HG03060 (cell line): ENCODE data around the gene CDH4.
"Not testable (repeated sequence)": the region's sequence is repeated elsewhere in the genome, so short reads cannot be mapped to it uniquely, and the experiment has no call there.

ENCODE experiments used
- ATAC-seq: cut with Tn5 transposase; IDR thresholded peaks from one replicate; pipeline ENCODE4 v1.9.1; 2021; ENCODE audit warnings: low read depth, moderate number of reproducible peaks; ENCODE audit not compliant: unreplicated experiment

The CDH4 gene

GRCh38 chr20:61933951-61934715 is 682.1 kb downstream of the CDH4 start:
- no peak for ATAC-seq

DNA sequence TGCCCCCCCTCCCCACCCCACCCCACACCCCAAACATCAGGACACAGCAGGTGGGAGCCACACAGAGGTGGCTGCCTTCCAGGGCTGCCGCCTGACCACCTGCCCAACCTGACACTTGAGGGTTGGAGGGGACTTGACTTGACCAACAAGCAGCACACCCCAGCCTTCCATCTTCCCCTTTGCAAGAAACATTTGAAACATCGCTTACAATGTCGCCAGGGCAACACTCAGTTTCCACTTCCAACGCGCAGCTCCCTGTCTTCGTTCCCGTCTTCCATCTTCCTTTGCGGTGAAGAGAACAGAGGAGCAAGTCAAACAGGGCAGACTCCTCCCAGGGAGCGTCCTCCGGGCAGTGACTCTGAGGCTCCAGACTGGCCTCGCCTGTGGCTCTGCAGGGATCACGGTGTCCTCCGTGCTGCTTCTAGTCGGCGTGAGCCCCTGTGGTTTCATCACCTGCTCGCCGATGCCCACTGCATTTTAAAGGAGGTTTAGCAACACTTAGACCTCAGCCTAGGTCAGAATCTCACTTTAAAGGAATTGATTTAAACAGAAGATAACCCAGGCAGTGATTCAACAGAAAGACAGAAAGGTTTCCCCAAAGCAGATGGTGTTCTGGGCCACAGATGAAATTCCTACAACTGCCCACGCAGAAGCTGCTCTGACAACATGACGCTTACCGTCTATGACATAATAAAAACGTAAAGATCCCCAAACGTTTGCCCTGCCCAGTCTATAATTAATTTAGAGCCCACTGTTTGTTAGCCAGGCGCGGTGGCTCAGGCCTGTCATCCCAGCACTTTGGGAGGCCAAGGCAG is 682.9 kb downstream of the CDH4 start:
- no peak for ATAC-seq

- no peak for ATAC-seq
Measured at GRCh38 chr20:61935926-61936700, 684.1 kb downstream of the CDH4 start.

GRCh38 chr20:61936701-61937131 is 684.7 kb downstream of the CDH4 start:
- ATAC-seq = no peak

DNA sequence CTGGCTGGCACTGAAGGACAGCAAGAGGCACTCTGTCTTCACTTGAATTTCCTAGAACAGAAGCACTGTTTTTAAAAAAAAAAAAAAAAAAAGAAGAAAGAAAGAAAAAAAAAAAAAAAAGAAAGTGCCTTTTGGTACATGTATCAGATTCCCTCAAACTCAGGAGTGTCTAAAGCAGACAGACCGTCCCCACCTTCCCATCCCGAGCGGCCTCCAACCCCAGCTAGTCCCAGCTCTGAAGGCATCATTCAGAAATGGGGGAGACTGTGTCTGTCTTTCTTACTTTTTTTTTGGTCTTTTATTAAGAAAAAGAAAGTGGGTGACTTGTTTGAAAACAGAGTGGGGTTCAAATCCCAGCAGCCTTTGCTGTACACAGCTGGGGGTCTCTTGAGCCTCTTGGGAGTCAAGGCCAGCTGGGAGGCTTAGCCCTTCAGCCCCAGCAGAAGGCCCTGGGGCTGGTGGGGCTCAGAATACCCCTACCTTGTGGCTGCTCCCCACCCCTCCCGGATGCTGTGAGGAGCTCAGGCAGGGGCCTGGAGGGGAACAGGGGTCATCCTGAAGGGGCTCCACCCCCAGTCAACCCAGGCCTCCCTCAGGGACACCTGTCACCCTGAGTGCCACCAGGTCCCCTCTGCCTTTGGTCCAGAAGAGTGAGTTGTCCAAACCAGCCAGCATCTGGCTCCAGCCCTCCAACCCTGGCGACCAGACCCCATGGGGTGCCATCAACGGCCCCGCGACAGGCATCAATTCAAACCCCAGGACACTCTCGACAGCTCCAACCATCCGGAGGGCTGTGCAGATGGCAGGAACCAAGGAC is 685.3 kb downstream of the CDH4 start:
- no peak for ATAC-seq

DNA sequence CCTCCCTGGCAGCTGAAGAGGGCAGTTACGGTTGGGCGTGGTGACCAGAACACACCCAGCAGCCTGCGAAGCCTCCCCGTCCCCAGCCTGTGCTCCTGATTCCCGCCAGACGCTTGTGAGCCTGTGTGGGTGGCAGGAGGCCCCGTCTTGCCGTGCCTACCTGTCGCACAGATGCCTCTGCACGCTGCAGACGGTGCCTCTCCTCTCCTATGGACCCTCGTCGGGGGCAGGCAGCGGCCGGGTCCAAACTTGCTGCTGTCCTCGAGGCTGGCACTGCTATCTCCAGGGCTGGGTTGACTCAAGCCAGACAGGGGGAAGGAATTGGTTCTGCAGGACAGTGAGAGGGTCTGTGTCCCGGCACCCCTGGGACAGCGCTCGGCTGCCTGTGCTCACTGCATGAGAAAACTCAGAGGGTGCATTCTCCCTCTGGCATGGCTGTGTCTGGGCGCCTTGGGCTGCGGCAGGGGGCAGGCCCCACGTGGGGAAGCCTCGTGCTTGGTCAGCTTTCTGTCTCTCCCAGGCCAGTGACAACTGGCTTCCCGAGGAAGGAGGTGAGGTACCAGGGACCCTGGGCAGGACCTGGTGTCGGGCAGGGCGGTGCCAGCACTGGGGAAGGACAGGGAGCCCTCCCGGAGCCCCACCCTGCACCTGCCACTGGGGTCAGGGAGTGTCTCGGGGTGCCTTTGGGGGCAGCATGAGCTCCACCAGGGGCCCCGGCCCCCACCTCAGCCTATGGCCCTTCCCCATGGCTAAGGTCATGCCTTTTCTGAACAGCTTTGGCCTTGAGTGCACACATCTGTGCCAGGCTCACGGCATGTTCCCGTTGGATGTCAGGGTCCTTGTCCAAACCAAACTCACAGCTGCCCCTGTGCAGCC is 686.1 kb downstream of the CDH4 start:
- ATAC-seq = no peak

GRCh38 chr20:61938839-61939690 is 687.0 kb downstream of the CDH4 start:
- no peak for ATAC-seq

GRCh38 chr20:61939691-61940360 is 687.8 kb downstream of the CDH4 start:
- no peak for ATAC-seq

- ATAC-seq = no peak
Measured at GRCh38 chr20:61940491-61940890, 688.4 kb downstream of the CDH4 start.

GRCh38 chr20:61940976-61941720 is 689.1 kb downstream of the CDH4 start:
- ATAC-seq = no peak

DNA sequence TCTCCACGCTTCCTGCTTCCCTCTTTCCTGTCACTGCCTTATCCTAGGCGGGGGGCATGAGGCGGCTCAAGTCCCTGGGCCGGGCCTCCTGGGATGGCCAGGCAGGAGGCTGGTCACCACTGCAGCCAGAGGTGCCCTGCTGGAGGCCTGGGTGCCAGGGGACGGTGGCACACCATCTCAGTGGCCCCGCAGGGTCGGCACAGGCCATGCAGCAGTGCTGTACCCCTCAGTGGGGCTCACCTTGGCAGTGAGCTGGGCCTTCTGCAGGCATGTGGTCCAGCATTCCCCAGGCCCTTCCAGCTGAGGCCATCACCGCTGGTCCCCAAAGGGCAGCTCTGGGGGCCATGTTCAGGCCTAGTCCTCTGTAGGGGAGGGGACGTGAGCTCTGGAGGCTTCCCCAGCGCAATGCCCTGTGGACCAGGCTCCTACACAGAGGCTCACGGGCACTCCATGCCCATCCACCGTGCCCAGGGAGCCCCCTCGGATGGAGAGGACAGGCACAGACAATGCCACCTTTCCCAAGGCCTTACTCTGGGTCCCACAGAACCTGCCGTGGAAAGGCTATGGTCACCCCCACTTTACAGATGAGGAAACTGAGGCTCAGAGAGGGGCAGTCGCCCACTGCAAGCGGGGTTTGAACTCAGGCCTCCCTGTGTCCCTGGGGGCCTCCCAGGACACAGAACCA is 689.8 kb downstream of the CDH4 start:
- no peak for ATAC-seq

DNA sequence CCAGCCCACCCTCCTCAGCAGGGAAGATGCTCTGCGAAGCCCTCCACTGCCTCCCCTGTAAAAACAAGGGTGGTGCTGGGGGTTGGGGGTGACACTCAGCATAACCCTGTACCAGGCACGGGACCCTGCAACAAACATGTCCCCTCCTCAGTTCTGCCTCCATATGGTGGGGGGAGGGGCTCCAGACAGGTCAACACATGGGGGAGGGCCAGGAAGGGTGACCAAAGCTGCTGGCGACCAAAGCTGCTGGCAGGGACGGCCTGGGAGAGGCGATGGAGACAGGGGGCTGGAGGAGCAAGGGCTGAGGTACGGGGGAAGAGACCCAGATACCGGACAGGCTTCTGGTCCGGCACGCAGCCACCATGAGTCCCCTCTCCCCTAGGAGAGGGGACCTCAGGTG is 690.5 kb downstream of the CDH4 start:
- ATAC-seq = no peak

DNA sequence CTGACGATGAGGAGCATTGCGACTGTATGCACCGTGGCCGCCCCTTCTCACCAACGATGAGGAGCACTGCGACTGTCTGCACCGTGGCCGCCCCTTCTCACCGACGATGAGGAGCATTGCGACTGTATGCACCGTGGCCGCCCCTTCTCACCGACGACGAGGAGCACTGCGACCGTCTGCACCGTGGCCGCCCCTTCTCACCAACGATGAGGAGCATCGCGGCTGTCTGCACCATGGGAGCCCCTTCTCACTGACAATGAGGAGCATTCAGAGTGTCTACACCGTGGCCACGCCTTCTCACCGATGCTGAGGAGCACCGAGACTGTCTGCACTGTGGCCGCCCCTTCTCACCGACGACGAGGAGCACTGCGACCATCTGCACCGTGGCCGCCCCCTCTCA is 692.9 kb downstream of the CDH4 start:
- ATAC-seq = not testable (repeated sequence)

DNA sequence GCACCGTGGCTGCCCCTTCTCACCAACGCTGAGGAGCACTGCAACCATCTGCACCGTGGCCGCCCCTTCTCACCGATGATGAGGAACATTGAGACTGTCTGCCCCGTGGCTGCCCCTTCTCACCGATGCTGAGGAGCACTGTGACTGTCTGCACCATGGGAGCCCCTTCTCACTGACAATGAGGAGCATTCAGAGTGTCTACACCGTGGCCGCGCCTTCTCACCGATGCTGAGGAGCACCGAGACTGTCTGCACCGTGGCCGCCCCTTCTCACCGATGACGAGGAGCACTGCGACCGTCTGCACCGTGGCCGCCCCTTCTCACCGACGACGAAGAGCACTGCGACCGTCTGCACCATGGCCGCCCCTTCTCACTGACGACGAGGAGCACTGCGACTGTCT is 693.4 kb downstream of the CDH4 start:
- not testable (repeated sequence) for ATAC-seq

- not testable (repeated sequence) for ATAC-seq
Measured at GRCh38 chr20:61948056-61948455, 696.0 kb downstream of the CDH4 start.

- no peak for ATAC-seq
Measured at GRCh38 chr20:61948586-61949362, 696.7 kb downstream of the CDH4 start.
